ENCODE data around the gene ASPHD2. TPM values are rescaled to one million over a fixed set of nuclear protein-coding genes. Genes with fewer than 3 reads are reported as not detected.
"Not testable (repeated sequence)": the region's sequence is repeated elsewhere in the genome, so short reads cannot be mapped to it uniquely, and the experiment has no call there.

Gene ASPHD2
- total RNA-seq, 3 donors from 2014 or later = 2.7 to 3.7 (median 3.5) TPM

DNA sequence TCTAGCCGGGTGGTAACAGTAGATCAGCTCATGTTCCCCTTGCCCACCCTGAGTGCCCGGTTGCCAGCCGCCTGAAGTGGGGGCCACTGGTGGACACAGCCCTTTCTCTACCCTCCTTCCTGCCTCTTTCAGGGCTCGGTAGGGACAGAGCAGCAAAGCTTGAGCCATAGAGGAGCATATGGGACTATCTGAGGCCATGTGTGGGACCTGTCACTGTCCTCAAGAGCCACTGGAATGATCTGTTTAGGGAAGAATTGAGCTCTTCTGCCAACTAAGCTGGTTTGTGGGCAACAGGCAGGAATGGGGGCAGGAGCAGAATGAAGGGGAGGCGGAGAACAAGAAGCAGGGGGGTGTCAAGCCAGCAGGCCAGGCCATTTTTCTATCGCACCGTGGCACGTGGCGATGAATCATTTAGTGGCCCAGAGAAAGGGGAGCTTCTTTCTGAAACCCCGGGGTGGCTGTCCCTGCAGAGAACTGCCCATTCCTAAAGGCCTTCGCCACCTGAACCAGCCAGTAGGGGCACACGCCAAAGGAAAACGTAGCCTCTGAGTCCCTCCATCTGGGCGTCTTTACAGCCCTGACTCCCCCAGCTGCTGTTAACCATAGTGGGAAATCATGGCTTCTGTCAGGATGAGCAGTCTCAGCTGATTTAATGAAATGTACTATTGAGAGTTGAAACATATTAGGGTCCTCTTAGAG, 8.8 kb downstream of the ASPHD2 start:
- ATAC-seq (no peak), DNase-seq (no peak)
- H3K4me1 ChIP-seq (ENCODE audit: low read depth) = peaks cover 22% of the 10 kb centered on the region
- H3K36me3 ChIP-seq (ENCODE audit: low read depth) = no peaks in the 10 kb centered on the region
- H3K9me3 ChIP-seq = no peaks in the 10 kb centered on the region
- intact Hi-C loops (cut with DNase I, micrococcal nuclease) = no loop called here
- TF ChIP-seq, protein P1, sequence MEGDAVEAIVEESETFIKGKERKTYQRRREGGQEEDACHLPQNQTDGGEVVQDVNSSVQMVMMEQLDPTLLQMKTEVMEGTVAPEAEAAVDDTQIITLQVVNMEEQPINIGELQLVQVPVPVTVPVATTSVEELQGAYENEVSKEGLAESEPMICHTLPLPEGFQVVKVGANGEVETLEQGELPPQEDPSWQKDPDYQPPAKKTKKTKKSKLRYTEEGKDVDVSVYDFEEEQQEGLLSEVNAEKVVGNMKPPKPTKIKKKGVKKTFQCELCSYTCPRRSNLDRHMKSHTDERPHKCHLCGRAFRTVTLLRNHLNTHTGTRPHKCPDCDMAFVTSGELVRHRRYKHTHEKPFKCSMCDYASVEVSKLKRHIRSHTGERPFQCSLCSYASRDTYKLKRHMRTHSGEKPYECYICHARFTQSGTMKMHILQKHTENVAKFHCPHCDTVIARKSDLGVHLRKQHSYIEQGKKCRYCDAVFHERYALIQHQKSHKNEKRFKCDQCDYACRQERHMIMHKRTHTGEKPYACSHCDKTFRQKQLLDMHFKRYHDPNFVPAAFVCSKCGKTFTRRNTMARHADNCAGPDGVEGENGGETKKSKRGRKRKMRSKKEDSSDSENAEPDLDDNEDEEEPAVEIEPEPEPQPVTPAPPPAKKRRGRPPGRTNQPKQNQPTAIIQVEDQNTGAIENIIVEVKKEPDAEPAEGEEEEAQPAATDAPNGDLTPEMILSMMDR (IDR thresholded peaks at IDR 0.05) = no peak
- H3K4me3 ChIP-seq = no peak overlapping the region

DNA sequence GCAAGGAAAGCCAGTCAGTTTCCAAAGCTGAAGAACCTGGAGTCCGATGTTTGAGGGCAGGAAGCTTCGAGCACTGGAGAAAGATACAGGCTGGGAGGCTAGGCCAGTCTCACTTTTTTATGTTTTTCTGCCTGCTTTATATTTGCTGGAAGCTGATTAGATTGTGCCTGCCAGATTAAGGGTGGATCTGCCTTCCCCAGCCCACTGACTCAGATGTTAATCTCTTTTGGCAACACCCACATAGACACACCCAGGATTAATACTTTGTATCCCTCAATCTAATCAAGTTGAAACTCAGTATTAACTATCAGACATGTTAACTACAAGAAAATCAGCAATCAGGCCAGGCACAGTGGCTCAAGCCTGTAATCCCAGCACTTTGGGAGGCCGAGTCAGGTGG, 9.7 kb downstream of the ASPHD2 start:
- H3K4me3 ChIP-seq; DNase-seq; H3K9me3 ChIP-seq; H3K36me3 ChIP-seq (ENCODE audit: low read depth); intact Hi-C loops (cut with DNase I, micrococcal nuclease); ATAC-seq: not testable (repeated sequence)
- peaks cover 22% of the 10 kb centered on the region for H3K4me1 ChIP-seq (ENCODE audit: low read depth)

DNA sequence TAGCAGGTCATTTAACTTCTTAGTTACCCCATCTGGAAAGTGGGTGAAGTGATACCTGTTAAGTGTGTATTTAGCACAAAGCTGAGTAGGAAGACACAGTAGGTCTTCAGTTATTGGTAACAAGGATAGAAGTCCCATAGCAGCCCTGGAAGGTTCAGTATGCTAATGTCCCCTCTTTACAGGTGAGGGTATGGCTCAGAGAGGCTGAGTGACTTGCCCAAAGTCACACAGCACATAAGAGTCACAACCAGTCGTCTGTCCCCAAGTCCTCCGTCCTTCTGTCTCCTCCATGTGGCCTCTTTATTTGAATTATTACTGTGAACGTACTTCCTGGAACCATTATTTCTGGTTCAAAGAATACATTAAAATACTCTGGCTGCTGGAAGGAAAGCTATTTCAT, 10.5 kb downstream of the ASPHD2 start:
- DNase-seq (no peak), ATAC-seq (no peak)
- intact Hi-C loops (cut with DNase I, micrococcal nuclease) = no loop called here
- Histone ChIP-seq H3K36me3 (ENCODE audit: low read depth) (no peaks in the 10 kb centered on the region), H3K4me1 (ENCODE audit: low read depth) (peaks cover 22% of the 10 kb centered on the region), H3K9me3 (no peaks in the 10 kb centered on the region), H3K4me3 (no peak overlapping the region)
- TF ChIP-seq, protein P1 (IDR thresholded peaks at IDR 0.05) = no peak

DNA sequence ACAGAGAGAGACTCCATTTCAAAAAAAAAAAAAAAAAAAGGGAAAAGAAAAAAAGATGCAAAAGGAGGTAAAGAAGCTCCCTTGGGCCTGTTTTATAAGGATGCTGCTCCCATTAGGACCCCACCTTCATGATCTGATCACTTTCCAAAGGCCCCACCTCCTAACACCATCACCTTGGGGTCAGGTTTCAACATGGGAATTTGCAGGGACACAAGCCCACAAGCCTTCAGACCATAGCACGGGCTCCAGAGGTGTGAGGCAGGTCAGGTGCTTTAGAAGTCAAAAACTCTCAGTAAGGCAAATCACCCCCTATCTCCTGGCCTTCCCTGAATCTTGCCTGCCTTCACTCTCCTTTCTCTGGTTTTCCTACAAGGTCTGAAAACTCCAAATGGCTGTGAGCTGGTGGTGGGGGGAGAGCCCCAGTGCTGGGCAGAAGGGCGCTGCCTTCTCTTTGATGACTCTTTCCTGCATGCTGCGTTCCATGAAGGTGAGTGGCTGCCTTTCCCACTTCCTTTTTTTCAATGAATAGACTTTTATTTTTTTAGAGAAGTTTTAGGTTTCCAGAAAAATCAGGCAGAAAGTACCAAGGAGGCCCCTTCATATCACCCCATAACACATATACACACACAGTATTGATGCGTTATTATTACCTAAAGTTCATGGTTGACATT, 13.2 kb downstream of the ASPHD2 start:
- DNase-seq (no peak), ATAC-seq (no peak)
- Histone ChIP-seq H3K9me3 (no peaks in the 10 kb centered on the region), H3K4me1 (ENCODE audit: low read depth) (peaks cover 7% of the 10 kb centered on the region), H3K4me3 (no peak overlapping the region), H3K36me3 (ENCODE audit: low read depth) (no peaks in the 10 kb centered on the region)
- intact Hi-C loops (cut with DNase I, micrococcal nuclease) = no loop called here
- TF ChIP-seq, protein P1 (IDR thresholded peaks at IDR 0.05) = no peak

DNA sequence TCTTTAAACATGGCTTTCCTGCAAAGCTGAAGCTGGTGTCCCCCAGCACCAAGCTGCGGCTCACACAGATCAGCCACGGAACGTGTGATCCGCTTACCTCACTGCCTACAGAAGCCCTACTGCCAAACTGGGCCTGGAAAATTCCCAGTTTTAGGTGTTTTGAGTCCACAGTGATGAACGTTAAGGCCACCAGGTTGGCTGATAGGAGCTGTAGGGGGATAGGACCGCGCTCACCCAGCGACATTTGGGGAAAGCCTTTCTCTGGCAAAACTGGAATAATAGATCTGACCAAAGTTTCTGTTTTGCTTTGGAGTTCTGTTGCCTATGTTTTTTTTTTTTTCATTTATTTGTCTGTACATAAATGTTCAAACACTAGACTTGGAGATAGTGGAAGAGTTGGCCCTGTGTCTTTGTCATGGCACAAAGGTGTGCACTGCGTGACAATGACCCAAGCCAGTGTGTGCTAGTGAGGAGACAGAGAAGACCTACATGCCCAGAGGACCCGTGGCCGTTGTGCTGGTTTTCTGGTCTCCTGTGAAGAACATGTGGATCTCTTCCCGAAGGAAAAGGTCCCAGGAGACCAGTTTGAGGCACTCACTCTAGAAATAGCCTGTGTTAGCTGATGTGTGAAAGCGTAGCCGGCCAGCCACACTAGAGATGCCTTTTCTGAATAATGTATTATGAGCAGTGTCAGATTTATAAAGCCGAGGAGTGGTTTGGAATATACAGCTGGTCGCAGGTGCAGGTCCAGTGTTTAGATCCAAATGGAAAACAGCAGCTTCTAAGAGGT, 15.0 kb downstream of the ASPHD2 start:
- H3K4me1 ChIP-seq (ENCODE audit: low read depth) = no peaks in the 10 kb centered on the region
- H3K36me3 ChIP-seq (ENCODE audit: low read depth) = no peaks in the 10 kb centered on the region
- H3K4me3 ChIP-seq = no peak overlapping the region
- DNase-seq (no peak), ATAC-seq (no peak)
- H3K9me3 ChIP-seq = no peaks in the 10 kb centered on the region
- TF ChIP-seq, protein P1 (IDR thresholded peaks at IDR 0.05) = no peak
- intact Hi-C loops (cut with DNase I, micrococcal nuclease) = no loop called here

DNA sequence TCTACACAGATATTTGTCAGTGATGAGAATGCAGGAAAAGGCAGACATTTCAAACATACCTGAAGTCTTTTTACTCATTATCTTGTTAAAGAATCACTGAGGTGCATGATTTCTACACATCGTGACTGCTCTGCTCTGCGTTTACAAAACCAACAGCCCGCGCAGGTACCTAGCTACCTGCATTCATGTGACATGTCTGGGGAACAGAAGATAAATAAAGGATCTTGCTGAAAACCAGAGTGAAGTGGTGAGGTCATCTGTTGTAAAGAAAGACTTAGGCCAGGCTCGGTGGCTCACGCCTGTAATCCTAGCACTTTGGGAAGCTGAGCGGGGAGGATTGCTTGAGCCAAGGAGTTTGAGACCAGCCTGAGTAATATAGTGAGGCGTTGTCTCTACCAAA, 15.7 kb downstream of the ASPHD2 start:
- intact Hi-C loops (cut with DNase I, micrococcal nuclease) = no loop called here
- Histone ChIP-seq H3K4me1 (ENCODE audit: low read depth) (no peaks in the 10 kb centered on the region), H3K9me3 (no peaks in the 10 kb centered on the region), H3K36me3 (ENCODE audit: low read depth) (no peaks in the 10 kb centered on the region), H3K4me3 (no peak overlapping the region)
- DNase-seq (no peak), ATAC-seq (peak; percentile 6)
- TF ChIP-seq, protein P1 (IDR thresholded peaks at IDR 0.05) = no peak

Data from mucosa of descending colon (tissue), 3 donors.